Measurements from ENCODE around the gene TMEM141. TPM values are rescaled to one million over a fixed set of nuclear protein-coding genes. Genes with fewer than 3 reads are reported as not detected.
"Not testable (repeated sequence)": the region's sequence is repeated elsewhere in the genome, so short reads cannot be mapped to it uniquely, and the experiment has no call there.

The TMEM141 gene
- total and polyA plus RNA-seq, 11 donors = 45.6 to 122 (median 66.9) TPM

- Histone ChIP-seq H3K4me3 (no peak overlapping the region), H3K9me3 (no peaks in the 10 kb centered on the region), H3K27ac (no peak overlapping the region), H3K27me3 (no peaks in the 10 kb centered on the region), H3K36me3 (peaks cover 0 to 80% (median 56%) of the 10 kb centered on the region in 9 donors), H3K4me1 (peaks cover 0 to 6% (median 0%) of the 10 kb centered on the region in 12 donors)
- intact Hi-C loops (cut with DNase I) = no loop called here
- ATAC-seq (no peak), DNase-seq (no peak)
- TF ChIP-seq CTCF (IDR thresholded peaks at IDR 0.05) (no peak), POLR2A (IDR thresholded peaks at IDR 0.05) (no peak)
- 88 to 93% (median 93%) methylated on average over 9 of the region's 9 CpGs for WGBS, 4 donors
These were observed 41.4 kb downstream of the TMEM141 start for GRCh38 chr9:136832581-136832980.

GRCh38 chr9:136833381-136834048 is 42.4 kb downstream of the TMEM141 start:
- H3K36me3 ChIP-seq = peaks cover 0 to 76% (median 49%) of the 10 kb centered on the region in 9 donors
- H3K4me1 ChIP-seq; H3K27me3 ChIP-seq; H3K9me3 ChIP-seq; ATAC-seq; intact Hi-C loops (cut with DNase I); H3K4me3 ChIP-seq; H3K27ac ChIP-seq: not testable (repeated sequence)
- DNase-seq = peak in 3 of 5 donors; percentile 19 to 36 (median 31)
- 74 to 91% (median 85%) methylated on average over 10 to 16 of the region's 16 CpGs for WGBS, 4 donors

GRCh38 chr9:136835162-136835931 is 44.2 kb downstream of the TMEM141 start:
- no peaks in the 10 kb centered on the region for H3K9me3 ChIP-seq
- DNase-seq (peak in 1 of 5 donors; percentile 18), ATAC-seq (no peak)
- peaks cover 0 to 2% (median 0%) of the 10 kb centered on the region in 12 donors for H3K4me1 ChIP-seq
- TF ChIP-seq POLR2A (IDR thresholded peaks at IDR 0.05) = no peak
- TF ChIP-seq CTCF (IDR thresholded peaks at IDR 0.05) = no peak
- 91 to 94% (median 92%) methylated on average over 33 to 36 of the region's 36 CpGs for WGBS, 4 donors
- H3K27me3 ChIP-seq = no peaks in the 10 kb centered on the region
- H3K27ac ChIP-seq = no peak overlapping the region
- no peak overlapping the region for H3K4me3 ChIP-seq
- H3K36me3 ChIP-seq = peaks cover 0 to 76% (median 43%) of the 10 kb centered on the region in 9 donors
- intact Hi-C loops (cut with DNase I) = loop anchor here in 1 of 10 donors (5.0 kb wide), 1 partner anchor 33 kb away; no protein-coding TSS in a partner anchor

GRCh38 chr9:136835932-136836904 is 45.1 kb downstream of the TMEM141 start:
- peaks cover 0 to 9% (median 0%) of the 10 kb centered on the region in 12 donors for H3K4me1 ChIP-seq
- no peak for TF ChIP-seq POLR2A (IDR thresholded peaks at IDR 0.05)
- no peak for TF ChIP-seq CTCF (IDR thresholded peaks at IDR 0.05)
- intact Hi-C loops (cut with DNase I) = loop anchor here in 1 of 10 donors (5.0 kb wide), 1 partner anchor 34 kb away; no protein-coding TSS in a partner anchor
- H3K4me3 ChIP-seq = no peak overlapping the region
- 89 to 92% (median 91%) methylated on average over 13 to 21 of the region's 21 CpGs for WGBS, 4 donors
- no peaks in the 10 kb centered on the region for H3K9me3 ChIP-seq
- peaks cover 0 to 75% (median 34%) of the 10 kb centered on the region in 9 donors for H3K36me3 ChIP-seq
- H3K27ac ChIP-seq = no peak overlapping the region
- no peaks in the 10 kb centered on the region for H3K27me3 ChIP-seq
- DNase-seq (peak in 1 of 5 donors; percentile 26), ATAC-seq (no peak)

Measured in heart left ventricle (tissue), 16 donors.